ENCODE results near the gene SEPTIN12. TPM values are rescaled to one million over a fixed set of nuclear protein-coding genes. Genes with fewer than 3 reads are reported as not detected.

SEPTIN12 gene
- polyA plus RNA-seq, 1 experiment = not detected

DNA sequence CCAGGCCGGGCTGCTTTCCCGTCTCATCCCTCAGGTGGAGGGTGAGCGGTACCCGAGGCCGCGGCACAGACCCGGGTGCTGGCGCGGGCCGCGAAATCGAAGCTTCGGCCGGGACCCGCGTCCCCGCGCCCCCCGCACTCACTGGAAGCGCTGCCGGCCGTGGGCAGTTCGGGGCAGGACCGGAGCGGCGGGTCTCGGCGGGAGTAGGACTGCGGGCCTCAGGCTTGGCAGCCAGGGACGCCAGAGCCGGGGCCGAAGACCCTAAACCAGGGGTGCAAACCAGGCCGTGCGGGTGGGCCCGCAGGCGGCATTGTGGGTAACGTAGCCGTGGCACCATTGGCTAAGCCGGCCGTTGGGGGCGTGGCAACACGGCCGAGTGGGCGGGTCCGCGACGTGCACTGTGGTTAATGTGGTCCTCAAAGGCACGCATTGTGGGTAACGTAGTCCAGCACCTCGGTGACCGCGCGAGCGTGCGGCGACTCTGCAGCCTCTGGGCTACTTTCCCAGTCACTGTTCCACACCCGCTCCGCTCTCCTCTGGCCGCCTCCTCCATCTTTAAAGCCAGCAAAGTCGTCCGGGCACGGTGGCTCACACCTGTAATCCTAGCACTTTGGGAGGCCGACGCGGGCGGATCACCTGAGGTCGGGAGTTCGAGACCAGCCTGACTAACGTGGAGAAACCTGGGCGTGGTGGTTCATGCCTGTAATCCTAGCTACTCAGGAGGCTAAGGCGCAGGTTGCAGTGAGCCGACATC, 21.1 kb downstream of the SEPTIN12 start, which contains the start of gene ZNF500:
Gene ZNF500 (minus strand): TSS at position 288 of the 754 bp plus-strand sequence. CDS start 1,184 bp downstream, outside the sequence.
- ChIA-PET POLR2A (no interaction called here), CTCF (interaction anchor here (1.4 kb wide), 1 partner anchor 188 kb away, joined by 6 read pairs; no protein-coding TSS in a partner anchor)
- Histone ChIP-seq H3K27me3 (ENCODE audit: control insufficient read depth, insufficient read depth, low read length) (no peaks in the 10 kb centered on the region), H3K4me3 (ENCODE audit: low read depth, low read length) (peak within 1 kb of the TSS; percentile 89), H3K36me3 (ENCODE audit: control insufficient read depth, insufficient read depth, low read length) (peaks cover 16% of the 10 kb centered on the region)
- TF ChIP-seq, protein P1, sequence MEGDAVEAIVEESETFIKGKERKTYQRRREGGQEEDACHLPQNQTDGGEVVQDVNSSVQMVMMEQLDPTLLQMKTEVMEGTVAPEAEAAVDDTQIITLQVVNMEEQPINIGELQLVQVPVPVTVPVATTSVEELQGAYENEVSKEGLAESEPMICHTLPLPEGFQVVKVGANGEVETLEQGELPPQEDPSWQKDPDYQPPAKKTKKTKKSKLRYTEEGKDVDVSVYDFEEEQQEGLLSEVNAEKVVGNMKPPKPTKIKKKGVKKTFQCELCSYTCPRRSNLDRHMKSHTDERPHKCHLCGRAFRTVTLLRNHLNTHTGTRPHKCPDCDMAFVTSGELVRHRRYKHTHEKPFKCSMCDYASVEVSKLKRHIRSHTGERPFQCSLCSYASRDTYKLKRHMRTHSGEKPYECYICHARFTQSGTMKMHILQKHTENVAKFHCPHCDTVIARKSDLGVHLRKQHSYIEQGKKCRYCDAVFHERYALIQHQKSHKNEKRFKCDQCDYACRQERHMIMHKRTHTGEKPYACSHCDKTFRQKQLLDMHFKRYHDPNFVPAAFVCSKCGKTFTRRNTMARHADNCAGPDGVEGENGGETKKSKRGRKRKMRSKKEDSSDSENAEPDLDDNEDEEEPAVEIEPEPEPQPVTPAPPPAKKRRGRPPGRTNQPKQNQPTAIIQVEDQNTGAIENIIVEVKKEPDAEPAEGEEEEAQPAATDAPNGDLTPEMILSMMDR (IDR thresholded peaks at IDR 0.05; ENCODE audit: insufficient read depth, low read depth, low read length) = no peak
- DNase-seq (ENCODE audit: low read depth) = peak; percentile 80

DNA sequence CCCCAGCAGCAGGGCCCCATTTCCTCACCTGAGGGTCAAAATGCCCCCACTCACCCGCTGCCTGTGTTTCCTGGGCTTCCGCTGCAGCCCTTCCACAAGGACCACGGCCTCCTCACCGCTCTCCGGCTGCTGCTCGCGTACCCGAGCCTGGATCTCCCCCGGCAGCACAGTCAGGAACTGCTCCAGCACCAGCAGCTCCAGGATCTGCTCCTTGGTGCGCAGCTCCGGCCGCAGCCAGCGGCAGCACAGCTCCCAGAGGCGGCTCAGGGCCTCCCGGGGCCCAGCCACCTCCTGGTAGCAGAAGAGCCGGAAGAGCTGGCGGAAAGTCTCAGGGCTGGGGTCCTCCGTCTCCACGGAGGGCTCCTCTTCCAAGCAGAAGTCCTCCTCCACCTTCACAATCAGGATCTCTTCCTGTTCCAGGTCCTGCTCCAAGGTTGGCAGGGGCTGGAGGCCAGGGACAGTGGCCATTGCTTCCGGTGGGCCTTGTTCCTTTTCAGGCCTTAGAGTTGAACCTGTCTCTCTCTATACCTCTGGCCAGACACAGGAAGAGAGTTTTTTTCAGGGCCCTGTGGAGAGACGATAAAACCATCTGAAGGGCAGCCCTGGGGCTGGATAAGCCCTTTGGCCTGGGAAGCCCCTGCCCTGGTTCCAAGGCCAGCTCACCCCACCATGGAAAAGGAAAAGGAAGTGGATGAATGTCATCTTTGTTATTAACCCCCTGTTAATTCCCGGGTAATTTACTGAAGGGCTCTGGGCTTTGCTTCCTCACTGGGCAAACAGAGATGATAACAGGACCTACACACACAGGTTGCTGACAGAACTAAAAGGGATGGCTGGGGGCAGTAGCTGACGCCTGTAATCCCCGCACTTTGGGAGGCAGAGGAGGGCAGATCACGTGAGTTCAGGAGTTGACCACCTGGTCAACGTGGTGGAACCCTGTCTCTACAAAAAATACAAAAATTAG, 22.4 kb downstream of the SEPTIN12 start:
- CTCF ChIA-PET = no interaction called here
- Histone ChIP-seq H3K27me3 (ENCODE audit: control insufficient read depth, insufficient read depth, low read length) (no peaks in the 10 kb centered on the region), H3K36me3 (ENCODE audit: control insufficient read depth, insufficient read depth, low read length) (peaks cover 17% of the 10 kb centered on the region), H3K4me3 (ENCODE audit: low read depth, low read length) (peak overlapping the region; percentile 89)
- TF ChIP-seq, protein P1 (IDR thresholded peaks at IDR 0.05; ENCODE audit: insufficient read depth, low read depth, low read length) = no peak
- POLR2A ChIA-PET = no interaction called here
- DNase-seq (ENCODE audit: low read depth) = no peak

- ChIA-PET POLR2A (no interaction called here), CTCF (interaction anchor here (0.5 kb wide), 1 partner anchor 267 kb away, joined by 4 read pairs; no protein-coding TSS in a partner anchor)
- H3K4me3 ChIP-seq (ENCODE audit: low read depth, low read length) = no peak overlapping the region
- TF ChIP-seq, protein P1 (IDR thresholded peaks at IDR 0.05; ENCODE audit: insufficient read depth, low read depth, low read length) = no peak
- H3K27me3 ChIP-seq (ENCODE audit: control insufficient read depth, insufficient read depth, low read length) = no peaks in the 10 kb centered on the region
- DNase-seq (ENCODE audit: low read depth) = no peak
- H3K36me3 ChIP-seq (ENCODE audit: control insufficient read depth, insufficient read depth, low read length) = peaks cover 29% of the 10 kb centered on the region
These were observed 24.4 kb downstream of the SEPTIN12 start for GRCh38 chr16:4763791-4764190.

DNA sequence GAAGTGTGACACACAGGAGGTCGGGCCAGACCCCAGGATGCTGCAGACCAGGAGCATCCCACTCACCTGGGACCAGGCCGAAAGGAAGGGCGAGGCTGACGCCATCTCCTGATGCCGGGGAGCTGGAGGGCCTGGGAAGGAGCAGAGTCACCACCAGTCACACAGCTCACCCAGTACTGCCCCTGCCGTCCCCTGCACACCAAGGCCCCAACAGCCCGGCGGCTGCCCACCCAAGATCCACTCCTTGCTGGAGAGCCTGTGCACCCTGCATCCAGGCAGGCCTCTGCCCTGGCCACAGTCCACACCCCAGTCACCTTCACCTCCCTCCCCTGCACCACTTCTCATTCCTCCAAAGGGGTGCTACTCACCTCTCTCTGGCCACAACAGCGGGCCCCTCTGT, 25.9 kb downstream of the SEPTIN12 start:
- POLR2A ChIA-PET = no interaction called here
- CTCF ChIA-PET = no interaction called here
- DNase-seq (ENCODE audit: low read depth) = no peak
- Histone ChIP-seq H3K27me3 (ENCODE audit: control insufficient read depth, insufficient read depth, low read length) (no peaks in the 10 kb centered on the region), H3K4me3 (ENCODE audit: low read depth, low read length) (no peak overlapping the region), H3K36me3 (ENCODE audit: control insufficient read depth, insufficient read depth, low read length) (peaks cover 33% of the 10 kb centered on the region)
- TF ChIP-seq, protein P1 (IDR thresholded peaks at IDR 0.05; ENCODE audit: insufficient read depth, low read depth, low read length) = no peak

Measured in BJ (cell line).